ENCODE results near the gene GIPC3.

Gene GIPC3

DNA sequence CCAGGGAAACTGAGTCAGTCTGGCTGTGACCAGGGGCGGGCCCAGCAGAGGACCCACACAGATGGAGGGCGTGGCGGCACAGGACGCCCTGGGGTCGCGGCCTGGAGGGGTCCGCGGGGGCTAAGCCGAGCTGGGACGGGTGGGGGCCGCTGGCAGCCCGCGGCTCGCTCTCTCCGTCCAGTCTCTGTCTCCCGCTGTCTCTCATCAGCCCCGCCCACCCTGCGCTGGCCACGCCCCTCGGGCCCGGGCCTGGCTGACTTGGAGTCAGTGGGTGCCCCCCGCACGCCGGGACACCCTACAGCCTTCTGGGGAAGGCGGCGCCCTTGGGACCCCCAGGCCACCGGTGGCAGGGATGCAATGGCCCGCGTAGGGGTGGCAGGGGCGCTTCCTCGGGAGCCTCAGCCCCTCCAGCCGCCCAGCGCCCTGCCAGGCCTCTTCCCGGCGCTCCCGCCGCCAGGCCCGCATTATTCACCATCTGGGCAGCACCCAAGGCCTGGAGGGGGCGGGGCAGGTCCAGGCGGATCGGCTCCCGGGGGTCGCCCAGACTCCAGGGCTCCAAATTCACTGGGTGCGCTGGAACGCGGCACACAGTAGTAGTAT lies 21.5 kb downstream of the GIPC3 start, which contains the start of gene TBXA2R:
Gene TBXA2R, minus strand, starts transcription at position 186 of the 600 bp plus-strand sequence. CDS start 6,241 bp downstream, outside the sequence.
- DNase-seq, result no peak

GRCh38 chr19:3607303-3608078 lies 22.2 kb downstream of the GIPC3 start:
- DNase-seq, result no peak

DNA sequence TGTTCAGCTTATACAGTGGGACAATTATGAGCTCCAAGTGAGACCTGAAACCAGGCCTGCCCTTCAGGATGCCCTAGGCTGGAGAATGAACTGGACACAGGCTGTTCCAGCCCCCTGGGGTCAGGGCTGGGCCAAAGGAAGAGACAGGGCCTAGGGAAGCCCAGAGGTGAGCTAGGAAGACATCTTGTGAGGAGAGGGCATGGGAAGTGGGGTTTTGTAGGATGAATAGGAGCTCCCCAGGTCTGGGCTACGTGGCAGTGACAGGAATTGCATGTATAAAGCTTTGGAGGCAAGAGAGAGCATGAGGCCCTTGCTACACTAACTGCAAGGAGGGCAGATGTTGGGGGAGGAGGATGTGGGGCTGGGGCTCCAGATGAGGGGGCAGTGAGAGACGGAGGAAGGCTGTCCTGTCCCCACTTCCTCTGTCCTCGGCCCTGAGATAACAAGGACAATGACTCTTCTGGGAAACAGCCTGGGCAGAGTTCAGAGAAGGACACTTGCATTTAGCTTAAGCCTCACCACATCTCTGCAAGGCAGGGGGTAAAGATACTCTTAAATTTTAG lies 22.9 kb downstream of the GIPC3 start:
- DNase-seq, result no peak

DNA sequence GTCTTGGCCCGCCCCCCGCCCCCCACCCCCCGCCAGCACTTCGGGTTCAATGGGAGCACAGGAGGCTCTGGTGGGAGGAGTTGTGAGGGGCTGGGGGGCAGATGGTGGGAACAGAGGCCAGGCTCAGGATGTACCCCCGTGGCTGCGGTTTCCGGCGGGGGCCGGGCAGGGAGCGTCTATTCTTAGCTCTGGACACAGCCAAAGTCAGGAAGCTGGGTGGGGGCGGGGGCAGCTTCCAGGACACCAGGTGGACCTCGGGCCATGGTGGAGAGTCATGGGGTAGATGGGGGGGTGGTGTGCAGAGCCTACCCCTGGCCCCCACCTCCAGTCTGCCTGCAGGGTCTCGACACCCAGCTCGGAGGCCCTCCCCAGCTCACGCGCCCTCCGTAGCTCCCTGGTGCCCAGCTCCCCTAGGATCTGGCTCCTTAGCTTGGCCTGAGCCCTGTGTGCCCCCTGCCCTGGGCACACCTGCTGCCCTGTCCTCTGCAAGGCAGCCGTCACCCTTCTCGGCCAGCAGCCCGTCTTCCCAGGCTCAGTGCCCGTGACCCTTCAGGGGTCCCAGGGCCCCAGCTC lies 23.6 kb downstream of the GIPC3 start:
- no peak for DNase-seq

DNA sequence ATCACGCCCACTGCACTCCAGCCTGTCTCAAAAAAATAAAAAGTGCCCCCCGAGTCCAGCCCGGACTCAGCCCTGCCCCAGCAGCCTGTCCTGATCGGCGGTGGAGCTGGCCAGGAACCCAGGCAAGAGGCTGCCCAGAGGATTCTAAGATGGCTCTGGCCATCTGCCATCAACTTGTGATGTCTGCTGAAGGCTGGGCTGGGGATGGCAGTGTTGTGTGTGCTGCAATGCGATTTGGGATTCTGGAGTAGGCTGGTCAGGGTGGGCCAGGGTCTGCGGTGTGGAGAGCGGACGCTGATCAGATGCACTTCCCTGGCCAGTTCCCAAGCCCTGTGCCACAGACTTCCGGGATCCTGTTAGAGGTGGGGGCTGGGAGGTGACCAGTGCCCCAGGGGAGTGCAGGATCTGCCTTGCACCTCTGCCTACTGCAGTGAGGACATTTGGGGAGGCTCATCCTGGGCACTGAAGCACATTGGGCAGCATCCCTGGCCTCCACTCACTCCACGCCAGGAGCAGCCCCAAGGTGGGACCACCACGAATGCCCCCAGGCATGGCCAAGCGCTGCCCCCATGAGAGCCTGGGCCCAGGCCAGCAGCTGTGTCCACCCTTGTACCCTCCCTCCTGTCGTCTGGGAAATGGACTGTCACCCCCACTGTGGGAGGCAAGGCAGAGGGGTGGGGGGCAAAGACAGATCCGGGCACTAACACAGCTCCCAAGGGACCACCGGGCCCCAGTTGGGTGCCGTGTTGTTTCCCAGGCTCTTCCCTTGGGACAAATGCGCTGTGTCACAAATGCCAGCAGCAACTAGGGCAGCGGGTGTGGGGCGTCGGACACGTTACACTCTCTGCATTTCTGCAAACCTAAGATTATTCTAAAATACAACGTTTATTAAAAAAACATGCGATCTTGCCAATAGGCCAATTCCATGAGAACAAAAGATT lies 24.8 kb downstream of the GIPC3 start:
- DNase-seq, result no peak

- no peak for DNase-seq
Measured at GRCh38 chr19:3610745-3611717, 25.8 kb downstream of the GIPC3 start.

GRCh38 chr19:3611841-3612240 lies 26.6 kb downstream of the GIPC3 start:
- DNase-seq, result no peak

GRCh38 chr19:3612330-3612729 lies 27.1 kb downstream of the GIPC3 start:
- no peak for DNase-seq

GRCh38 chr19:3612901-3613741 lies 27.8 kb downstream of the GIPC3 start:
- DNase-seq, result no peak

DNA sequence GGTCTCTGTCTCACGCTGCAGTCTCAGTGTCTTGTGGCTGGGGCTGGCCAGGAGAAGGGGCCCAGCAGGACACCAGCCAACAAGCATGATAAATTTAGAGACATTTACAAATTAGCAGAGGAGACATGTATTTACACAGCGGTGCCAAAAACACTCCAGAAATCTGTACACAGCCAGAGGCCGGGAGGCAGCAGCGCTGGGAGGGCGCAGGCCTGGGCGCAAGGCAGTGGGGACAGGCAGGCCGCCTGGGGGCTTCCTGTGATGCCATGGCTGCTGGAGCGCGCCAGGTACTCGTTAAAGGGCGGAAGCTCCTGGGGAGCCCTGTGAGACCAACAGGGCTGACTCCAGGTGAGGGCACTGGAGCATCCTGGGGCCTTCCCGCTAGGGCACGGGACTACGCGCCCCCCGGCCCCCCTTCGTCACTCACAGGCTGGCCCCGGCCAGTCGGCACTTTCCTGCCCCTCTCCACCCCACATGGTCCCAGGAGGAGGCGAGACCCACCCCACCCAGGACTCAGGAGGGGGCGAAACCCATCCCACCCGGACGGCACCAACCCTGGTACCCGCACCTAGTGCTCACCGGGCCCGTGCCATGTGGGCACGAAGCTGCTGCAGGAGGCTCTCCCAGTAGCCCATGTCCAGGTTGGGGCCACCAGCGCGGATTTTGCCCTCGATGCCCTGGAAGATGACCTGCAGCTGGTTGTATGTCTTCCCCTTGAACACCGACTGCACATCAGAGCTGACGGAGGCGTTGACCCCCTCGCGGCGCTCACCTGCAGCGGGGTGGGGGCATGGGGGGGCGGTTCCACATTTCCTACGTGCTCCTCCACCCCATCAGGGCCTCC lies 28.8 kb downstream of the GIPC3 start:
- peak; percentile 74 to 89 for DNase-seq

GRCh38 chr19:3614858-3615505 lies 29.7 kb downstream of the GIPC3 start:
- DNase-seq, result no peak

DNA sequence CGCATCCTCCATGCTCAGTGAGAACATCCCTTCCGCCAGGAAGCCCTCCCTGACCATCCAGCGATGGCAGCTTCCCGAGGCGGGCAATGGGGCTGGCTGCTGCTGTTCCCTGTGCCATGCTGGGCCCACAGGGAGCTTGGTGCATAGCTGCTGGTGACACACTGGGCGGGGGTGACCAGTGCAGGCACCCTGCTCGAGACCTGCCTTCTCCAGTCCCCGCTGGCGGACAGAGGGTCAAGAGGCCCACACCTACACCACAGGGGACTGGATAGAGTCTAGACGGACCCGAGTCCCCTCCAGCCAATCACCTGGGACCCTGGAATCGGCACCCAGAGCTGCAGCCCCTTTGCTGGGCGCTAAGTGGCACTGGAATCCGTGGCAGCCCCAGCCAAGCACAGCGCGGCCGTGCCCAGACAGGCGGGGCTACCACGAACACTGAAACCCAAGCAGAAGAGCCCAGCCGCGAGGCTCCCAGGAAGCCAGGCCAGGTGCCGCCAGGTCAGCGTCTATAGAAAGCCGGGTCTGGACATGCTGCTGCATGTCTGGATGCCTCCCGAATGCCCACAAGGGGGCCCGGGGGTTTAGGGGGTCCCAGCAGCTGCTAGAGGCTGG lies 30.4 kb downstream of the GIPC3 start:
- no peak for DNase-seq

GRCh38 chr19:3617463-3617862 lies 32.2 kb downstream of the GIPC3 start:
- DNase-seq, result no peak

DNA sequence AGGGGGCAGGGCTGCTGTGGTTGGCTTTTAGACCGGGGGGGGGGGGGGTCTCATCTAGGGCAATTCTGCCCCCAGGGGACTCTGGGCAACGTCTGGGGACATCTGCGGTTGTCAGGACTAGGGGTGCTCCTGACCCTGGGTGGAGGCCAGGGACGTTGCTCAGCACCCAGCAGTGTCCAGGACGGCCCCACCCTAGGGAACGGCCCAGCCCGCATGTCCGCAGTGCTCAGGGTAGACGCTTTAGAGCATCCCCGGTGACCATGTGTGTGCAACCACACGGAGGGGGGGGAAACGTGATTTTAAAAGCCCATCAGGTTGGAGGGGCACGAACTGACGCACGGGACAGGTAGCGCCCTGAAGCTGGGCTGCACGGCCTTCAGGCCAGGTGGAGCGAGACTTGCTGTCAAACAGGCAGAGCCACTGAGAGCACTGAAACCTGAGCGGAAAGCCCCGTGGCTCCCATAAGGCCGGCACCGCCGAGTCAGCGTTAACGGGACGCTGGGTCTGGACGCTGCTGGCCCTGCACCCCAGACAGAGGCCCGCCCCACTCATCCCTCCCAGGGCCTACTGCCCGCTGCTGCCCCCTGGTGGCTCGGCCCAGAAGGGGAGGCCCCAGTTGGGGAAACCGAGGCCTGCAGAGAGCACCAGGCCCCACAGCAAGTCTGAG lies 33.0 kb downstream of the GIPC3 start:
- DNase-seq, result no peak

DNA sequence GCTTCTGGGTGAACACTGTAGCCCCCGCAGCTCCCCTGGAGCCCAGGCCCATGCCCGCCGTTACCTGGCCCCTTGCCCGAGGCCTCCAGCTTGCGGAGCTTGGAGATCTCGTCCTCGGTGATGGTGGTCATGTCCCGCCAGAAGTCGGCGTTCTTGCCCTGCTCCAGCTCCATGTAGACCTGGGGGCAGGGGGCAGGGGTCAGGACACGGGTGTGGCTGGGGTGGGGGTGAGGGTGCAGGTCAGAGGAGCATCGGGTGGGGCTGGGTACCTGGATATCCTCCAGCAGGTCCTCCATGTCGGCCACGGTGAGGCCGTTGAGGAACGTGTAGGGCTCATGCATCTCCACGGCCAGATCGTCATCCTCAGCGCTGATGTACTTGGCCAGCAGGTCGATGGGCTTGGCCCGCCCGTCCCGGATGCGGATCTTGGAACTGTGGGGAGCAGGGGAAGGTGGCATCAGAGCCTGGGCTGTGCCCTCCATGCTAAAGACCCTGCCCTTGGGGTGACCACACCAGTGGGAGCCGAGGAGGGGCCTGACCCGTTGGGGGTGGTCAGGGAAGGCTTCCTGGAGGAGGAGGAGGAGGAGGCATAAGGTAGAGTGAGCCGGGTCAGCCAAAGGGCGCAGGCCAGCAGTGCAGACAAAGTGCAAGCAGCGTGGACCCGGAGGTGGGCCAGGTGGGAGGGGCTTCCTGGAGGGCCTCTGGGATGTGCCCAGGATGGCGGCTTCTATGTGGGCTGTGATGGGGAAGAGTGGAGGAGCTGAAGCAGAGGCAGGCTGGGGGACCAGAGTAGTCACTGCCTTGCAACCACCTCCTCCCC lies 33.7 kb downstream of the GIPC3 start:
- no peak for DNase-seq

DNA sequence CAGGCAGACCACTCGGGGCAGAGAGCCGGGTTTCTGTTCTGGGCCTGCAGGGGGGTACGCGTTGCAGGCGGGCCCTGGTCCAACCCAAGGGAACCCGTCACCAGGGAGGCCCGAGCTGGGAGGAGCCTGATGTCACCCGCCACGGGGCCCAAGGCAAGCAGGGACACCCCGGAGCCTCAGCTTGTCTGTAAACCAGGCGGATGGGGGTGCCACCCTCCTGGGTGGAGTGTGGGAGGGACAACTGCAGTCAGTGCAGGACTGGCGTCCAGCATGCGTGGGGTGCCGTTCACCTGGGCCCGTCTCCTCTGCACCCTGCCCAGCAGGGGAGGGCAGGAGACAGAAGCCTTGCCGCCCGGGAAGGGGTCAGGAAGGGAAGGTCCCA lies 34.3 kb downstream of the GIPC3 start:
- DNase-seq, result no peak

Data from NCI-H2081 (cell line).